Osteoblast (primary cell): ENCODE measurements around the gene CHD9. TPM values are rescaled to one million over a fixed set of nuclear protein-coding genes. Genes with fewer than 3 reads are reported as not detected.

Experiments used
- DNase-seq: peaks from one replicate; pipeline ENCODE4 v3.0.0; 2011; ENCODE audit warnings: low spot score, mixed read lengths; ENCODE audit not compliant: insufficient read length; ENCODE audit errors: missing footprints
- H2AFZ ChIP-seq: 2 replicates; pipeline ENCODE4 v1.6.0; 2011; ENCODE audit warnings: mild to moderate bottlenecking, low read length
- H3K27ac ChIP-seq: 2 replicates; pipeline ENCODE4 v1.5.1; 2011; ENCODE audit warnings: mild to moderate bottlenecking, low read depth, low read length, moderate library complexity
- H3K27me3 ChIP-seq: 2 replicates; pipeline ENCODE4 v1.6.0; 2012; ENCODE audit warnings: mild to moderate bottlenecking, control low read depth, inconsistent platforms, low read length, moderate library complexity; ENCODE audit not compliant: insufficient read depth
- H3K36me3 ChIP-seq: 2 replicates; pipeline ENCODE4 v1.5.1; 2011; ENCODE audit warnings: mild to moderate bottlenecking, low read length, control low read depth, moderate library complexity; ENCODE audit not compliant: insufficient read depth
- H3K4me1 ChIP-seq: 2 replicates; pipeline ENCODE4 v1.5.1; 2011; ENCODE audit warnings: mild to moderate bottlenecking, low read length, control low read depth, moderate library complexity; ENCODE audit not compliant: insufficient read depth
- H3K4me2 ChIP-seq: 2 replicates; pipeline ENCODE4 v1.6.0; 2011; ENCODE audit warnings: mild to moderate bottlenecking, low read length; ENCODE audit not compliant: insufficient read depth
- H3K4me3 ChIP-seq: fragments of 200-600 bp; sonication (generic); 3 replicates; pipeline ENCODE4 v1.5.1; 2012; ENCODE audit warnings: mild to moderate bottlenecking, low read length, inconsistent platforms; ENCODE audit not compliant: insufficient read depth
- H3K79me2 ChIP-seq: 2 replicates; pipeline ENCODE4 v1.6.0; 2012; ENCODE audit warnings: mild to moderate bottlenecking, low read length, control low read depth, inconsistent platforms; ENCODE audit not compliant: insufficient read depth
- H3K9me3 ChIP-seq: 2 replicates; pipeline ENCODE4 v1.5.1; 2011; ENCODE audit warnings: low read depth, low read length, control low read depth
- H4K20me1 ChIP-seq: 2 replicates; pipeline ENCODE4 v1.6.0; 2012; ENCODE audit warnings: mild to moderate bottlenecking, low read length, control low read depth; ENCODE audit not compliant: insufficient read depth
- CTCF ChIP-seq: IDR thresholded peaks from 2 replicates; pipeline ENCODE4 v1.5.1; 2011; ENCODE audit warnings: mild to moderate bottlenecking, low read depth, low read length, moderate library complexity; ENCODE audit errors: extremely low read depth
- total RNA-seq: library from RNA; depleted of rRNA; stranded (reverse); fragments of >200 nt; gene quantifications from 2 replicates; pipeline ENCODE4 v1.2.3, GENCODE V29; 2012

CHD9 gene
- total RNA-seq, 1 donor: 83.6 TPM

GRCh38 chr16:53154513-53154912 lies 99.7 kb downstream of the CHD9 start:
- Histone ChIP-seq H3K79me2 (peaks cover 81% of the 10 kb centered on the region), H4K20me1 (peaks cover 20% of the 10 kb centered on the region)

GRCh38 chr16:53156516-53156915 lies 101.7 kb downstream of the CHD9 start:
- H3K79me2 ChIP-seq: peaks cover 78% of the 10 kb centered on the region
- H3K27me3 ChIP-seq: no peaks in the 10 kb centered on the region
- H3K4me2 ChIP-seq: no peak overlapping the region

More at GRCh38 chr16:53154513-53154912, 99.7 kb downstream of the CHD9 start:
- peaks cover 25% of the 10 kb centered on the region for H3K36me3 ChIP-seq
- H3K27me3 ChIP-seq: no peaks in the 10 kb centered on the region
- H3K4me1 ChIP-seq: peaks cover 10% of the 10 kb centered on the region
- TF ChIP-seq CTCF: no peak
- no peak overlapping the region for H3K27ac ChIP-seq
- no peak for DNase-seq
- H2AFZ ChIP-seq: no peak overlapping the region
- no peak overlapping the region for H3K4me3 ChIP-seq
- no peaks in the 10 kb centered on the region for H3K9me3 ChIP-seq
- no peak overlapping the region for H3K4me2 ChIP-seq

GRCh38 chr16:53159781-53160436 lies 105.1 kb downstream of the CHD9 start:
- H3K9me3 ChIP-seq: no peaks in the 10 kb centered on the region
- H3K4me3 ChIP-seq: no peak overlapping the region
- no peak overlapping the region for H3K4me2 ChIP-seq
- H3K36me3 ChIP-seq: peaks cover 25% of the 10 kb centered on the region
- TF ChIP-seq CTCF: peak; percentile 67
- H3K4me1 ChIP-seq: peaks cover 10% of the 10 kb centered on the region
- H3K27ac ChIP-seq: no peak overlapping the region
- peak; percentile 44 for DNase-seq
- H3K79me2 ChIP-seq: peaks cover 78% of the 10 kb centered on the region
- no peaks in the 10 kb centered on the region for H3K27me3 ChIP-seq
- peaks cover 7% of the 10 kb centered on the region for H4K20me1 ChIP-seq
- no peak overlapping the region for H2AFZ ChIP-seq

More at GRCh38 chr16:53156516-53156915, 101.7 kb downstream of the CHD9 start:
- Histone ChIP-seq H3K27ac (peak overlapping the region; percentile 55), H3K36me3 (peaks cover 25% of the 10 kb centered on the region), H3K4me3 (no peak overlapping the region), H2AFZ (no peak overlapping the region), H3K9me3 (no peaks in the 10 kb centered on the region), H3K4me1 (peaks cover 10% of the 10 kb centered on the region), H4K20me1 (peaks cover 20% of the 10 kb centered on the region)
- no peak for TF ChIP-seq CTCF
- peak; percentile 69 for DNase-seq

- Histone ChIP-seq H3K4me3 (no peak overlapping the region), H3K4me1 (peaks cover 17% of the 10 kb centered on the region), H3K4me2 (peak overlapping the region; percentile 29), H3K27ac (no peak overlapping the region), H3K79me2 (peaks cover 79% of the 10 kb centered on the region), H4K20me1 (no peaks in the 10 kb centered on the region), H3K9me3 (no peaks in the 10 kb centered on the region), H2AFZ (no peak overlapping the region), H3K36me3 (no peaks in the 10 kb centered on the region), H3K27me3 (no peaks in the 10 kb centered on the region)
- no peak for TF ChIP-seq CTCF
- DNase-seq: no peak
Measured at GRCh38 chr16:53166099-53166498, 111.3 kb downstream of the CHD9 start.
